ENCODE measurements around the gene RABL2A. TPM values are rescaled to one million over a fixed set of nuclear protein-coding genes. Genes with fewer than 3 reads are reported as not detected.

RABL2A gene
- total RNA-seq, 1 experiment from 2014 or later, result 14.3 TPM

GRCh38 chr2:113677330-113677729 is 50.3 kb downstream of the RABL2A start:
- H3K4me3 ChIP-seq (replicated peaks in 1 of 2; ENCODE audit: low read depth in 1 of 2, low read length in 2 of 2), result no peak overlapping the region
- RAD21 ChIA-PET (ENCODE audit: low non-redundant PET in 1 of 2, low total read pairs in 2 of 2, uncharacterized antibody in 2 of 2, unreplicated experiment in 2 of 2), result no interaction called here
- no peak overlapping the region for H2AFZ ChIP-seq (ENCODE audit: low read depth, low read length, poor library complexity, severe bottlenecking)
- H3K36me3 ChIP-seq (ENCODE audit: control insufficient read depth in 1 of 2, insufficient read depth in 2 of 2, low read length in 2 of 2), result no peaks in the 10 kb centered on the region
- H3K9me2 ChIP-seq (ENCODE audit: insufficient read depth), result no peaks in the 10 kb centered on the region
- CTCF ChIA-PET, result no interaction called here
- H3K27ac ChIP-seq (ENCODE audit: low read depth, low read length), result no peak overlapping the region
- no peaks in the 10 kb centered on the region for H3K27me3 ChIP-seq (ENCODE audit: insufficient read depth, low read length)
- no peak for ATAC-seq
- no peak for TF ChIP-seq JUND (IDR thresholded peaks at IDR 0.05)
- H3K9ac ChIP-seq (ENCODE audit: low read length), result no peak overlapping the region
- H3K4me2 ChIP-seq (ENCODE audit: low read length), result no peak overlapping the region
- intact Hi-C loops (cut with micrococcal nuclease), result no loop called here
- POLR2A ChIA-PET, result no interaction called here
- no TSS peak for BruUV-seq (replicated peaks)
- H4K20me1 ChIP-seq (ENCODE audit: insufficient read depth), result no peaks in the 10 kb centered on the region
- H3K79me2 ChIP-seq (ENCODE audit: insufficient read depth, low read length), result no peaks in the 10 kb centered on the region
- no peaks in the 10 kb centered on the region for H3K9me3 ChIP-seq (ENCODE audit: control insufficient read depth in 1 of 2, insufficient read depth in 1 of 2, low read depth in 1 of 2, low read length in 2 of 2)
- DNase-seq (ENCODE audit: low read depth, low spot score), result no peak
- H3K4me1 ChIP-seq (ENCODE audit: control insufficient read depth in 1 of 2, insufficient read depth in 2 of 2, low read length in 2 of 2), result no peaks in the 10 kb centered on the region

- BruUV-seq (replicated peaks), result no TSS peak
- ChIA-PET POLR2A (no interaction called here), CTCF (no interaction called here)
Observed at GRCh38 chr2:113679457-113679856, 52.4 kb downstream of the RABL2A start.

More at GRCh38 chr2:113679457-113679856, 52.4 kb downstream of the RABL2A start:
- Histone ChIP-seq H3K27ac (ENCODE audit: low read depth, low read length) (no peak overlapping the region), H3K9me3 (ENCODE audit: control insufficient read depth in 1 of 2, insufficient read depth in 1 of 2, low read depth in 1 of 2, low read length in 2 of 2) (no peaks in the 10 kb centered on the region), H2AFZ (ENCODE audit: low read depth, low read length, poor library complexity, severe bottlenecking) (no peak overlapping the region), H3K79me2 (ENCODE audit: insufficient read depth, low read length) (no peaks in the 10 kb centered on the region), H3K4me3 (replicated peaks in 1 of 2; ENCODE audit: low read depth in 1 of 2, low read length in 2 of 2) (no peak overlapping the region), H3K4me2 (ENCODE audit: low read length) (no peak overlapping the region), H3K36me3 (ENCODE audit: control insufficient read depth in 1 of 2, insufficient read depth in 2 of 2, low read length in 2 of 2) (no peaks in the 10 kb centered on the region), H4K20me1 (ENCODE audit: insufficient read depth) (no peaks in the 10 kb centered on the region), H3K27me3 (ENCODE audit: insufficient read depth, low read length) (no peaks in the 10 kb centered on the region), H3K9ac (ENCODE audit: low read length) (no peak overlapping the region), H3K9me2 (ENCODE audit: insufficient read depth) (no peaks in the 10 kb centered on the region), H3K4me1 (ENCODE audit: control insufficient read depth in 1 of 2, insufficient read depth in 2 of 2, low read length in 2 of 2) (no peaks in the 10 kb centered on the region)
- ATAC-seq (no peak), DNase-seq (ENCODE audit: low read depth, low spot score) (no peak)
- TF ChIP-seq FOSL1 (IDR thresholded peaks at IDR 0.05; ENCODE audit: low read depth) (no peak), CBX3 (IDR thresholded peaks at IDR 0.05; ENCODE audit: low read depth) (no peak), ZNF274 (IDR thresholded peaks at IDR 0.05; ENCODE audit: low read depth, low read length) (no peak), POLR2A (IDR thresholded peaks at IDR 0.05; ENCODE audit: borderline replicate concordance, extremely low read depth, insufficient read depth, insufficient read length) (no peak), RAD21 (IDR thresholded peaks at IDR 0.05; ENCODE audit: low read depth) (no peak), ELF1 (IDR thresholded peaks at IDR 0.05; ENCODE audit: borderline replicate concordance, low read depth) (no peak), EGR1 (IDR thresholded peaks at IDR 0.05; ENCODE audit: low read depth) (no peak), CEBPB (IDR thresholded peaks at IDR 0.05; ENCODE audit: low read depth) (no peak), SRF (IDR thresholded peaks at IDR 0.05; ENCODE audit: low read depth) (no peak), SIN3A (IDR thresholded peaks at IDR 0.05; ENCODE audit: low read depth) (no peak), ATF3 (IDR thresholded peaks at IDR 0.05) (no peak), SP1 (IDR thresholded peaks at IDR 0.05; ENCODE audit: low read depth) (no peak), REST (IDR thresholded peaks at IDR 0.05; ENCODE audit: low read depth) (no peak), YY1 (IDR thresholded peaks at IDR 0.05; ENCODE audit: extremely low read depth, insufficient replicate concordance, low read depth, low read length) (no peak), TCF7L2 (IDR thresholded peaks at IDR 0.05; ENCODE audit: borderline replicate concordance, extremely low read depth, insufficient read depth, insufficient read length) (no peak), ZFX (IDR thresholded peaks at IDR 0.05) (no peak), CTCF (IDR thresholded peaks at IDR 0.05 in 2 of 3, conservative IDR thresholded peaks at IDR 0.05 in 1 of 3; ENCODE audit: borderline replicate concordance in 1 of 3, insufficient read depth in 1 of 3, low read depth in 2 of 3, low read length in 2 of 3) (no peak)
- intact Hi-C loops (cut with micrococcal nuclease), result no loop called here
- RAD21 ChIA-PET (ENCODE audit: low non-redundant PET in 1 of 2, low total read pairs in 2 of 2, uncharacterized antibody in 2 of 2, unreplicated experiment in 2 of 2), result no interaction called here

Data from HCT116 (cell line).